GM18868 (cell line): Measurements from ENCODE around the gene EPHA2.
"Not testable (repeated sequence)": the region's sequence is repeated elsewhere in the genome, so short reads cannot be mapped to it uniquely, and the experiment has no call there.

Source experiments
- ATAC-seq: cut with Tn5 transposase; IDR thresholded peaks from one replicate; pipeline ENCODE4 v1.9.1; 2021; ENCODE audit warnings: mild to moderate bottlenecking, moderate library complexity; ENCODE audit not compliant: unreplicated experiment

Gene EPHA2

DNA sequence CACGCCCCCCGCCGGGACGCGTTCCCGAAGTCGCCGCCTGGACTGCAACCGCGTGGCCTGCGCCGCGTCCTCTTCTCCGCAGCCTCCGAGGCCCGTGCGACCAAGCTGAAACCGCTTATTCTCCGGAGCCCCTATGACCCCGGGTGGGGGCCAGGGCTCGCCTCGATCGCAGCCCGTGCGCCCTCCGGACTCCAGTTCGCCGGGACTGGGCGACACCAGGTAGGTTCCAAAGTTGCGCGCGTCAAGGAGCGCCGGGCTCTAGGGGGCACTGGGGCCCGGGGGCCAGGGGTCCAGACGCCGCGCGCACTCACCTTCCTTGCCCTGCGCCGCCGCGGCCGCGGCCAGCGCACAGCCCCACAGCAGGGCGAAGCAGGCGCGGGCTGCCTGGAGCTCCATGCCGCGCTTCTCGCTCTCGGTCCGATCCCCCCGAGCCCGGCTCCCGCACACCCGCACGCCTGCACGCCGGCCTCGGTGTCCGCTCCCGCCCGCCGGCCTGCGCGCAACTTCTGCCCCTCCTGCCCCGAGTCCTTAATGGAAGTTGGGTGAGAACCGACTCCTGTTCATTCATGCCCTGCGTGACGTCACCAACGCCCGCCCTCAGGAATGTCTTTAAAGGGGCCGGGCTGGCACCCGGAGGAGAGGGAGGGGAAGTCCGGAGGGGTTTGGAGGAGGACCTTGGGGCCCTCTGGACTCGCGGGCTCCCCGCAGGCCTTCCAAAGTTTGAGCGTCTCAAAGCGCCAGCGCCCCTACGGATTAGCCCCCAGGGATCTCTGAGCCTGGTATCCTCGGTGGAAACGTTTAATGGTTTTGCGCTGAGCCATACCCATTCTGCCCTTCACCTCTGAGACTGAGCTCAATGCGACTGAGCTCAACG lies at the start of gene EPHA2:
Gene EPHA2, minus strand, starts transcription at position 533 of the 874 bp plus-strand sequence. Its CDS starts 137 bp downstream, at position 396.
- no peak for ATAC-seq

- ATAC-seq = no peak
Measured at GRCh38 chr1:16205334-16205671, 49.4 kb upstream of the EPHA2 start.

DNA sequence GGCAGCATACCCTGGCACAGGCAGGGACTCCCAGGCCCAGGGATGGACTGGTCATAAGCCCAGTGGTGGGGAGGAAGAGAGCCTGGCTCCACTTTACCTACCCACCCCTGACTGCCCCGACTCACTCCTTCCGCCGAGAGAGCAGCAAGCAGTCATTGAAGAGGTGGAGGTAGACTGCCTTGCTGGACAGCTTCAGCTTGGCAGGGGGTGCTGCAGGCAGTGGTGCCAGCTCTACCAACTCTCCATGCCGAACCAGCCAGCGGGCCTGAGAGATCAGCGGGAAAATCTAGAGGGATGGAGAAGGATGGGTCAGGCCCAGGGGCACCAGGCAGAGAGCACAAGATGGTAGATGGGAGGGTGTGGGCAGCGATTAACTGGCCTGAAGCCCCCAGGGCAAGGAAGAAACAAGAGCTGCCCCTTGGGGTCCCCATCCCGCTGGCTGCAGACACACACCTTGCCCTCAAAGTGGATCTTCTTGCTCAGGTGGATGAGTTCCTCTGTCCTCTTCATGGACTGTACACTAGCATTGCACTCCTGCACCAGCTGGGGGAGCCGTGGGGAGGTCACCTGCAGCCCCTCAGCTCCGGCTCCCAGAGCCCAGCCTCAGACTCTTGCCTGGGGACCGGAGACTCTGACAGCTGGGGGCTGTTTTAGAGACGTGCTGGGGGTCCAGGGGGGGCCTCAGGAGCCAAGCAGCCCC lies 48.9 kb upstream of the EPHA2 start:
- no peak for ATAC-seq

DNA sequence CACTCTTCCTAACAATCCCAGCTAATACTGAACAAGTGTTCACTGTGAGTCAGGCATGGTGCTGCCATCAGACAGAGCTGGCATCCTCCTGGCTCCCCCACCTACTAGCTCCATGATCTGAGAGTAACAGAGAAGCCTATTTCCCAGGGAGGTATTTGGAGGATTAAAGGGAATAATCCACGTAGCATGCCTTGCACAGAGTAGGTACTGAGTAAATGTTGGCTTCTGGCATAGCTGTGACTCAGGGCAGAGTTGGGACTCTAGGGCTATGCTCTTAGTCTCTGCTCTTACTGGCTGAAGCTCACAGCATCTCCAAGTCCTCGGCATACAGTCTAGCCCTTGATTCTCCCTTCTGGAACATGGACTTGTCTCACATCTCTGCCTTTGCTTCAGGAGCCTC lies 48.3 kb upstream of the EPHA2 start:
- ATAC-seq = no peak

DNA sequence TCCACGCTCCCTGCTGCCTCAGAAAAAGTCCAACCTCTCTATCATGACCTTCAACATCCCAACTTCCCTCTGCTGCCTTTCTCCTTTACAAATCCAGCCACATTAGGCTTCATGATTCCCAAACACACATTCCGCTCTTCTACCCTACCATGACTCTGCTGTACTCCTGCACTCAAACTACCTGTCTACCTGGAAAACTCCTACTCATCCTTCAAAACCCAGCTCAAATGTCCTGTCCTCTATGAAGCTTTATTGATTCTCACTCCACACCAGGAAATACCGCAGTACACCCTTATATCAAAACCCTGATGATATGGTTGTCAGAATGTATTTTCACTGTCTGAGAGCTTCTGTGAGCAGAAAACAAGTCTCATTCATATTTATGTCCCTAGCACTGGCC lies 47.7 kb upstream of the EPHA2 start:
- no peak for ATAC-seq

GRCh38 chr1:16202281-16203210 lies 46.7 kb upstream of the EPHA2 start:
- no peak for ATAC-seq

GRCh38 chr1:16199700-16200099 lies 43.8 kb upstream of the EPHA2 start:
- ATAC-seq = no peak

DNA sequence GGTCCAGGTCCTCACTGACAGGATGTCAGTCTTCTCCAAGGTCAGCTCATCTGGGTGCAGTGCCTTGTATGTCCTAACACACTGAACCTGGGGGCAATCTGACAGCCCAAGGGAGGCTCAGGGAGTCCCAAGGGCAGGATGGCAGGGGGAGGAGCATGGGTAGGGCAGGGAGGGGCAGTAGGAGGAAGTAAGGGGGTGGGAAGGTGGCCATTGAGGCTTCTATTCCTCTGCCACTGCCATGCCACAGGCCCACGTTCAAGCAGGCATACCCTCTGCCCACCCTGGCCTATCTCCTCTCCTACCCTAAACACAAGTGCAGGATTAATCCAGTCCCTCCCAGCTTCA lies 43.3 kb upstream of the EPHA2 start:
- ATAC-seq = no peak

- no peak for ATAC-seq
Measured at GRCh38 chr1:16198444-16199156, 42.7 kb upstream of the EPHA2 start.

DNA sequence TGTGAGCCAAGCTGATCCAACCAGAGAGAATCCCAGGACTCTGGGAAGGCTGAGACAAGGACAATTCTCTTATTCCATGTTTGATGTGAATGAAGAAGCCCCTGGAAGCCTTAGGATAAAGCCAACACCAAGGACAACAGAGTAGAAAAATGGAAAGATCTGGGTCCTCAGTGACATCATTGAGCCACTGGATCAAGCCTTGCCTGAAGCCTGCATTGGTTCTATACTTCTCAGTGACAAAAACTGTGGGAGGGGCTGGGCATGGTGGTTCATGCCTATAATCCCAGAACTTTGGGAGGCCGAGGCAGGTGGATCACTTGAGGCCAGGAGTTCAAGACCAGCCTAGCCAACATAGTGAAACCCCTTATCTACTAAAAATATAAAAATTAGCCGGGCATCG lies 41.0 kb upstream of the EPHA2 start:
- no peak for ATAC-seq

DNA sequence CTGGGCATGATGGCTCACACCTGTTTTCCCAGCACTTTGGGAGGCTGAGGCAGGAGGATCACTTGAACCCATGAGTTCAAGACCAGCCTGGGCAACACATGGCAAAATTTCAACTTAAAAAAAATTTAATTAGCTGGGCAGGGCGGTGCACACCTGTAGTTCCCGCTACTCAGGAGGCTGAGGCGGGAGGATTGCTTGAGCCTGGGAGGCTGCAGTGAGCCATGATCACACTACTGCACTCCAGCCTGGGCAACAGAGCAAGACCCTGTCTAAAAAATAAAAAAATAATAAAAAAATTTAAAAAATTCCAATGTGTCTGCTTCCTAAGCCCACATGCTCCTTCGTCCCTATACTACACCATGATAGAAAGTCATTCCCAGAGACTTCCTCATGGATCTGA lies 40.3 kb upstream of the EPHA2 start:
- ATAC-seq = not testable (repeated sequence)

DNA sequence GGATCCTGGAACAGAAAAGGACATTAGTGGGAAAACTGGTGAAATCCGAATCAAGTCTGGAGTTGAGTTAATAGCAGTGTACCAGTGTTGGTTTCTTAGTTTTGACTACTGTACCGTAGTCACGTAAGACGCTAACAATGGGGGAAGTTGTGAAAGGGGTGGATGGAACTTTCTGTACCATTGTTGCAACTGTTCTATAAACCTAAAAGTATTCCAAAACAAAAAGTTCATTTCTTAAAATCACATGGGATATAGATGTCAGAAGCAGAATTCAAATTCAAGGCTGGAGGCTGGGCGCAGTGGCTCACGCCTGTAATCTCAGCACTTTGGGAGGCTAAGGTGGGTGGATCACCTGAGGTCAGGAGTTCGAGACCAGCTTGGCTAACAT lies 39.6 kb upstream of the EPHA2 start:
- ATAC-seq = no peak

- no peak for ATAC-seq
Measured at GRCh38 chr1:16191916-16192546, 36.2 kb upstream of the EPHA2 start.

DNA sequence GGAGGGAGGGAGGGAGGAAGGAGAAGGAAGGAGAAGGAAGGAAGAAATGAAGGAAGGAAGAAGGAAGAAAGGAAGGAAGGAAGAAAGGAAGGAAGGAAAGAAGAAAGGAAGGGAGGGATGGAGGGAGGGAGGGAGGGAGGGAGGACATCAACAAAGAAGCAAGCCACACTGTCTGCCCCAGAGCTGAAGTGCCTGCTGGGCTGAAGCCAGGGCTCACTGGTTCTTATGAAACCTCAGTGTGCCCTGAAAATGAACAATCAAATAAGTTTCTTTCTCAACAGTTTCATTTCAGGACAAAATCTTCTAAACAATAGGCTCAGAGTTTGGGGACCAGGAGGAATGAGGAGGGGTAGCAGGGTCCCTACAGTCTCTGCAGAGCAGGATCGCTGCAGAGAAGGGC lies 35.4 kb upstream of the EPHA2 start:
- ATAC-seq = no peak

GRCh38 chr1:16189921-16190621 lies 34.2 kb upstream of the EPHA2 start:
- no peak for ATAC-seq

GRCh38 chr1:16189003-16189402 lies 33.1 kb upstream of the EPHA2 start:
- ATAC-seq = no peak

DNA sequence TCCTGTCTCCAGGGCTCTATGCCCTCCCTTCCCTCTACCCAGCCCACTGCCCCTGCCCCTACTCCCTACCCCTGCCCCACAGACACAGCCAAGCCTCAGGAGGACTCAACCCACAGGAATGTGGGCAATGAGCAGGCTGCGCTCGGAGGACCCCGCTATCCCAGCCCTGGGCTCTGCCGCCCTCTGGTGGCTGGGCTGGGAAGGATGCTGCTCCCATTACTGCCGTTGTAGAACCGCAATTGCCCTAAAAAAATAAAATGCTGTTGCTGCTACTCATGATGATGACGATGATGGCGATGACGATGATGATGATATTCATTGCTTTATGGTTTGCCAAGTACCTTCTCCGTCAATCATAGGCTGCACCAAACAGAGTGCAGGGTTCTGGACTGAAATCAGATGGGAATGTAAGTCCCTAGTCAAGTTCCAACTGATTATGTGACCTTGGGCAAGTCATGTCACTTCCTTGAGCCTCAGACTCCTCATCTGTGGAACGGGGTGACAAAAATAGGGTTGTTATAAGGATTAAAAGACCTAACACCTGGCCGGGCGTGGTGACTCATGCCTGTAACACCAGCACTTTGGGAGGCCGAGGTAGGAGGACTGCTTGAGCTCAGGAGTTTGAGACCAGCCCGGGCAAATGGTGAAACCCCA lies 32.0 kb upstream of the EPHA2 start:
- no peak for ATAC-seq

- ATAC-seq = no peak
Measured at GRCh38 chr1:16186655-16187235, 30.9 kb upstream of the EPHA2 start.
